IPS-20b (cell line): ENCODE data around the gene ZBED4.

Experiments
- H3K27ac ChIP-seq: one replicate; pipeline ENCODE4 v1.5.1; 2013; ENCODE audit warnings: low read length
- H3K27me3 ChIP-seq: 2 replicates; pipeline ENCODE4 v1.6.1; 2013; ENCODE audit warnings: mild to moderate bottlenecking, low read length, inconsistent platforms; ENCODE audit not compliant: insufficient read depth
- H3K36me3 ChIP-seq: 2 replicates; pipeline ENCODE4 v1.6.1; 2013; ENCODE audit warnings: low read depth, mild to moderate bottlenecking, inconsistent platforms, low read length, moderate library complexity; ENCODE audit not compliant: insufficient read depth
- H3K4me1 ChIP-seq: 2 replicates; pipeline ENCODE4 v1.6.1; 2013; ENCODE audit warnings: mild to moderate bottlenecking, control low read depth, inconsistent platforms, low read length, moderate library complexity; ENCODE audit not compliant: insufficient read depth
- H3K4me3 ChIP-seq: 2 replicates; pipeline ENCODE4 v1.5.1; 2013; ENCODE audit warnings: mild to moderate bottlenecking, low read length, inconsistent platforms
- H3K9ac ChIP-seq: 2 replicates; pipeline ENCODE4 v1.6.1; 2013; ENCODE audit warnings: low read depth, mild to moderate bottlenecking, inconsistent platforms, low read length, moderate library complexity
- H3K9me3 ChIP-seq: 2 replicates; pipeline ENCODE4 v1.6.1; 2013; ENCODE audit warnings: mild to moderate bottlenecking, low read depth, low read length, inconsistent platforms; ENCODE audit not compliant: insufficient read depth

The ZBED4 gene

DNA sequence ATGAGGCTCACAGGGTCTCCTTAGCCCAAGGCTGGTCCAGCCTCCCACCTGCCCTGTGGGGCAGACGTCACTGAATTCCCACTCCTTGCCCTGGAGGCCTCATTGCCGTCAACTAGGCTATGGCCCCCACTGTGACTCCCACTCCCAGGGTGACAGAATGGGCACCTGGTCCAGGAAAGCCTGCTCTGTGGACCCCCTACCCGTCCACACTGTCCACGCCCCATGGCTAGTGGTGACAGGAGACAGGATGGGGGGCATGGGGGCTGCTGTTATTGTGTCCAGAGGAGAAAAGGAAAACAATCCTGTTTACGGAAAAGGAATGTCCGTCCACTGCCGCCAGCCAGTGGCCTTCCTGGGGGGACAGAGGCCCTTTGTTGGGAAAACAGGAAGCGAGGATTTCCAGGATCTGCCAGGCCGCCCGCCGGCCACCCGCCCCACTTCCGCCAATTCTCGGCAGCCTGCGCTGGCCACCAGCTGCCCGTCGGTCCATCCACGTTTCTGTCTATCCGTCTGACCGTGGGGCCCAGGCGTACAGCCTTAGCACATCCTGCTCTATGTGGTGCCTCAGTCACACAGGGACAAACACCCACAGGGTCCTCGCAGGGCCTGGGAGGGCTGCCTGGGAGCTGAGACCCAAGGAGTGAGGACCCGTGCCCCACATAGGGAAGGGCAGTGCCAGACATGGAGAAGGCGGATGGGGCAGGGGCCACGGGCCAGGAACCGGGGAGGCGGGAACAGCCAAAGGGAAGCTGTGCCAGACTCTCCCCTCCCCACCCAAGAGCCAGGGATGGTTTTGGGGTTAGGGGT lies 84.3 kb downstream of the ZBED4 start:
- Histone ChIP-seq H3K27me3 (no peaks in the 10 kb centered on the region), H3K9me3 (no peaks in the 10 kb centered on the region), H3K36me3 (no peaks in the 10 kb centered on the region), H3K9ac (no peak overlapping the region), H3K27ac (no peak overlapping the region), H3K4me3 (no peak overlapping the region), H3K4me1 (no peaks in the 10 kb centered on the region)

DNA sequence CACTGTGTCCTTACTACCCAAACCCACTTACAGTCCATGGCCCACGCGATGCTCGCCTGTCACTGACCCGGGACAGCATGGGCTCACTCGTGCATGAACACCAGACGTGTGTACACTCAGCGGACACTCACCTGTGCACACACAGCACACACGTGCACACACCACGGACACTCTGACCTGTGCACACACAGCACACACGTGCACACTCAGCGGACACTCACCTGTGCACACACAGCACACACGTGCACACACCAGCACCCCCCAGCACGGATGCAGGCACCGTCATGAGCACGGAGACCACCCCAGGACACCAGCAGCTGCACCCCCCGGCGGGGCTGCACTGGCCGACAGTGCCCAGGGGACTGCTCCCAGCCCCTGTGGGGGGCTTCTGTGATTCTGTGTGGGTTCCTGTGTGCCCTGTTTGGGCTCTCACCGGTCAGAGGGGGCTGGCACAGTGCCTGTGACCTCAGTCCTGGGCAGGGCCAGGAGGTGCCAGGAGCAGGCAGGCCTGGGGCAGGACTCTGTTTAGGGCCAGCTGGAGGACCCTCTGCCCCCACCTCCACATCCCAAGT lies 85.0 kb downstream of the ZBED4 start:
- H3K36me3 ChIP-seq: no peaks in the 10 kb centered on the region
- no peak overlapping the region for H3K9ac ChIP-seq
- no peak overlapping the region for H3K27ac ChIP-seq
- H3K4me1 ChIP-seq: no peaks in the 10 kb centered on the region
- H3K27me3 ChIP-seq: no peaks in the 10 kb centered on the region
- no peaks in the 10 kb centered on the region for H3K9me3 ChIP-seq
- H3K4me3 ChIP-seq: no peak overlapping the region
